ENCODE data around the gene ZBTB16.
A peak's percentile ranks its signal among the peaks of the same experiment; 100 is the strongest.

The ZBTB16 gene

GRCh38 chr11:114166362-114166761, 106.9 kb downstream of the ZBTB16 start:
- DNase-seq (ENCODE audit: low spot score): no peak
- FAIRE-seq: peak; percentile 37

- FAIRE-seq (no peak), DNase-seq (ENCODE audit: low spot score) (peak; percentile 69)
Observed at GRCh38 chr11:114166897-114167323, 107.4 kb downstream of the ZBTB16 start.

DNA sequence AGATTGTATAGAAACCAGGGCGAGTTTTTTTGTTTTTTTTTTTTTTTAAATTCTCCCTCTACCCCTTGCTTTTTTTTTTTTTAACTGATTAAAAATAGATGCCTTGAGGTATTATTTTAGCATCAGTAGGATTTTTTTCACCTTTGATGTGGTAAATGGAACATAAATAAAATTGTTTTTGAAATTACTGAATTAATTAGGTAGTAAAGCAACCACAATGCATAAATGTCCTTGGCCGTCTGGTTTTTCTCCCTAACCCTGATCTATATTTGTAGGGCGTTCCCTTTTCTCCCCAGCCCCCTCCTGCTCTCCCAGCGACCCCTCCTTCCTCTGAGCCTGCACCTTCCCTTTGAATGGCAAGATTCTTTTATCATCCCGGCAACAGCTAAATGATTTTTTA, 107.8 kb downstream of the ZBTB16 start:
- no peak for DNase-seq (ENCODE audit: low spot score)
- no peak for FAIRE-seq

DNA sequence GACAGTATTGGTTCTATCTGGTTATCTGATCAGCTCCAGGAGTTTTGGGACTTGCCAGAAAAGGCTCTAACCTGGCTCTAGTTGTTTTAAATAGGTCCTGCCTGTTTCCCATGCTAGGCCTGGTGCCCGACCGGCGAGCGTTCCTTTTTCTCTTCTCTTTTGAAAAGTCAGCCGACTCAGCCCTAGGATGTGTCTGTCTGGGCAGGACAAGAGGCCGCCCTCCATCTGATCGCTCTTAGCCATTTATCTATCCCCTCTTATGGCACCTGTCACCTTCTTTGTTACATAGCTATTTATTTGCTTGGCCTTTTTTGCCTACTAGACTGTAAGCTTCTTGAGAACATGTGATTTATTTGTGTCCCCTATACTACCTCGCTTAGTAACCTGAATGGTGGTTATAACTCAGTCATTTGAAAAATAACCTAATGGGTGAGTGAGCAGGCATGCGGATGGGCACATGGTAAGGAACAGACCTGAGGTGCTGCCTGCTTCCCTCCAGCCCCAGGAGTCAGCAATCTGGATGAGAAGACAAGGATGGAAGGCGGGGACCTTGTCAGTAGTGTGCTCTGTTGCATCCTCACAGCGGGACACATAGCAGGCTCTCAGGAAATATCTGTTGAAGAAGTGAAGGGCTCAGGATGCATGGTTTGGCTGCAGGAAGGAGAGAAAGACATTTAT, 108.4 kb downstream of the ZBTB16 start:
- no peak for DNase-seq (ENCODE audit: low spot score)

GRCh38 chr11:114168691-114169090, 109.2 kb downstream of the ZBTB16 start:
- FAIRE-seq (peak; percentile 42), DNase-seq (ENCODE audit: low spot score) (no peak)

More for the DNA sequence above, 108.4 kb downstream of the ZBTB16 start:
- peak; percentile 46 for FAIRE-seq

- FAIRE-seq (no peak), DNase-seq (ENCODE audit: low spot score) (no peak)
Observed at GRCh38 chr11:114169321-114169749, 109.8 kb downstream of the ZBTB16 start.

DNA sequence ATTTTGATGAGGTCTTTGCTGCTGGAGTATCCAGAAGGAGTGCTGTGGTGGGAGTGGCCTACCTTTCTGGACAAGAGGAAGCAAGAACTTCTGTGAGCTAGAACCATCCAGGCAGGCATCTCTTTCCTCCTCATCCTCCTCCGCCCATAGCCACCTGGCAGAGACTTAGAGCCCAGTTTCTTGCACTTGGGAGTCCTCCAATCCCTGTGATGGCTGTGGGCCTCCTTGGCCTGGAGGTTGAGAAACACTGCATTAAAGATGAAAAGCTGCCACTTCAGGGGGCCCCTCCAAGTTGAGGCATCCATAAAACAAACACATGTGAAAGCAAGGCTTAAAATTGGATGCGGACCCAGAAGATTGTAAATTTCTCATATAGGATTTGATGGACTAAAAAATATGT, 110.3 kb downstream of the ZBTB16 start:
- DNase-seq (ENCODE audit: low spot score) (no peak), FAIRE-seq (no peak)

GRCh38 chr11:114170226-114170625, 110.7 kb downstream of the ZBTB16 start:
- FAIRE-seq: no peak

DNA sequence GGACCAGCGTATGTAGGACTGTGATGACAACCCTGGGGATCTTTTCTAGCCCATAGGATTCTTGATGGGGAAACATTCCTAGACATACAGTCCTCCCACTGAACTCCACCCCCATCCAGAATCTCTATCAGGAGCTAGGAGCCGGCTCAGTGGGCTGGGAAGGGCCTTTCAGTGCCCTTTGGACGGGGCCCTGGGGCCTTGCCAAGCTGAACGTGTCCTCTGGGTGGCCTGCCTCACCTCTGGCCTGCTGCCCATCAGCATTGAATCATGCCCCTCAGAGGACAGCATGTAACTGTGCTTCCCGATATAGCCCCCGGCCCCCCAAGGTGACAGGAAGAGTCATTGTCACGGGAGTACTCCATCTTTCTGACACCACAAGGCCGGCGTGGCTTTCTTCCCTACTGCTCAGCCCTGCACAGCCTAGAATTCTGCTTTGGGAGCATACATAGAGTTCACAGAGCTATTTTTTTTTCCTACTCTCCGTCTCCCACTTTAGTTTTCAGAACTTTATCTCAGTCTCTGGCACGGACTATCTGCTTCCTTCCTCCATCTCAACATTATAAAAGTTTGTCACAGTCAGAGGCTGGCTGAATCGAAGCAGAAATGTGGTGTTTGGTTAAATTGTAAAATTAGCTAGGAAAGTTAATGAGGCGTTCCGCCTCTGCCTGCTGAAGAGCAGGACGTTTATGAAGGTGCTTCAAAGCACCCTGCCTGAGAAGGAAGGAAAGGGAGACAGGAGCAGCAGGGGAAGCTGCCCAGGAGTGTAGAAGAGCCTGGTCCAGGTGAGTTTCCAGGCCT, 111.9 kb downstream of the ZBTB16 start:
- DNase-seq (ENCODE audit: low spot score): no peak
- no peak for FAIRE-seq

More at GRCh38 chr11:114170226-114170625, 110.7 kb downstream of the ZBTB16 start:
- DNase-seq (ENCODE audit: low spot score): no peak

DNA sequence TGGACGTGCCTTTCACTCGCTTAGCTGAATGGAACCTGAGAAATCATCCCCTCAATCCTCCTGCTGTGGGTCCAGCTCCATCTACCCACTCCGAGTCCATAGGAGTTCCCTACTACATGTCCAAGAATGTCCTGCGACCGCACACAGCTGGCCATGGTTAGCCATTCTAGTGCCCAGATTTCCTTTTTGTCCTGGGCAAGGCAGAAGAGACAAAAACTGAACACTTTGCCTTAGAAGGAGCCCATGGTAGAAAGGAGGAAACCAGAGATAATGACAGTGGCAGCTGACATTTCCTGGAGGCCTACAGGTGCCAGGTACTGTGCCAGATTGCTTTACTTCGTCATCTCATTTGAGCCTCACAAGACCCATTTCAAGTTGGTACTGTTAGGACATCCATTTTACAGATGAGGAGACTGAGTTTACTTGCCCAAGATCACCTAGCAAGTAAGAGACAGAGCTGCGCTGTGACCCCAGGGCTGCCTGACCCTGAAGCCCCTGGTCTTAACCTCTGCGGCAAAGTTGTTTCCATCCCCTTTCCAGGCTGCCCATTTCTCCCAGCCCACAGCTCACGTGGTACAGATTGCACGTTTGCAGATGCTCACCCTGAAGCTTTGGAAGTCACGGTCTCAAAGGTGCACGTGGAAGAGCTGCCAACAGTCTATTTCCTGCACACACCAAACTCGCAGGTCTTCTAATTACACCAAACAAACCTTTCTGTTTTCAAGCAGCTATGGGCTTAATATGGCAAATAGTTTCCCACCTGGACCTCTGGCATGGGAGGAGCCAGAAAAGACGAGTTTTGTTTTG, 112.7 kb downstream of the ZBTB16 start:
- FAIRE-seq (peak; percentile 68), DNase-seq (ENCODE audit: low spot score) (no peak)

GRCh38 chr11:114172871-114173444, 113.4 kb downstream of the ZBTB16 start:
- FAIRE-seq (no peak), DNase-seq (ENCODE audit: low spot score) (no peak)

DNA sequence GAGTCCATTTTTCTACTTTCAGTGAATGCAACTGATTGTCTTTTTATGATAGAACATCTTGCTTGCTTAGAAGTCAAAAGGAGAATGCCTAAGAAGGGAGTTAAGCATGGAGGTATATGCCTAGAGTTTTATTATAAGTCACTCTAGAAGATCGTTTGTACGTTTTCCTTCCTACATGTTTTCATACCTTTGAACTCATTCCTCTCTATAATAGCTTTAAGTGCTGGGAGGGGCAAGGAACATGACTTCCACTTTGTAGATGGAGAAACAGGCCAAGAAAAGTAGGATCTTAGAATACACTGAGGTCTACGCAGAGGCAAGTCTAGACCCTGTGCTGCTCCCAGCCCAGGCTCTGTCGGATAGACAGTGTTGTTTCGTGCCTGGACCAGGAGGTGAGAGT, 114.3 kb downstream of the ZBTB16 start:
- DNase-seq (ENCODE audit: low spot score) (no peak), FAIRE-seq (no peak)

- FAIRE-seq: no peak
- no peak for DNase-seq (ENCODE audit: low spot score)
Observed at GRCh38 chr11:114174712-114175495, 115.4 kb downstream of the ZBTB16 start.

GRCh38 chr11:114175706-114176105, 116.2 kb downstream of the ZBTB16 start:
- DNase-seq (ENCODE audit: low spot score) (no peak), FAIRE-seq (no peak)

DNA sequence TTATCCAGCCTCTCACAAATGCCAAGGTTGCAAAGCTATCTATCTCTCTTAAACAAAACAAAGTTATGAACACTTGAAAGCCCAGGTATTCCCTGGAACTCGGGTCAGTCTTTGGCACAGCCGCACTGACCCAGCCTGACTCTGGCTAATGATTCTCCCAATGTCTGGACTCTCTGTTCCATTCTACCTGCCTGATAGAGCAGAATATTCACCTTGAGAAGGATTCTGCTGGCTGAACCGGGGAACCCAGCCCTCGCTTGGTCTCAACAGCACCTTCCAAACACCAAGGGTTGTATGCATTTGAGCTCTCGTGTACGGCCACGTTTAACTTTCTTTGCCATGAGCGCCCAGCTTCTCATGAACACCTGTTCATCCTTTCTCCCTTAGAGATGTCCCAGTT, 116.8 kb downstream of the ZBTB16 start:
- DNase-seq (ENCODE audit: low spot score) (no peak), FAIRE-seq (peak; percentile 65)

GRCh38 chr11:114178656-114179055, 119.1 kb downstream of the ZBTB16 start:
- DNase-seq (ENCODE audit: low spot score): no peak
- no peak for FAIRE-seq

DNA sequence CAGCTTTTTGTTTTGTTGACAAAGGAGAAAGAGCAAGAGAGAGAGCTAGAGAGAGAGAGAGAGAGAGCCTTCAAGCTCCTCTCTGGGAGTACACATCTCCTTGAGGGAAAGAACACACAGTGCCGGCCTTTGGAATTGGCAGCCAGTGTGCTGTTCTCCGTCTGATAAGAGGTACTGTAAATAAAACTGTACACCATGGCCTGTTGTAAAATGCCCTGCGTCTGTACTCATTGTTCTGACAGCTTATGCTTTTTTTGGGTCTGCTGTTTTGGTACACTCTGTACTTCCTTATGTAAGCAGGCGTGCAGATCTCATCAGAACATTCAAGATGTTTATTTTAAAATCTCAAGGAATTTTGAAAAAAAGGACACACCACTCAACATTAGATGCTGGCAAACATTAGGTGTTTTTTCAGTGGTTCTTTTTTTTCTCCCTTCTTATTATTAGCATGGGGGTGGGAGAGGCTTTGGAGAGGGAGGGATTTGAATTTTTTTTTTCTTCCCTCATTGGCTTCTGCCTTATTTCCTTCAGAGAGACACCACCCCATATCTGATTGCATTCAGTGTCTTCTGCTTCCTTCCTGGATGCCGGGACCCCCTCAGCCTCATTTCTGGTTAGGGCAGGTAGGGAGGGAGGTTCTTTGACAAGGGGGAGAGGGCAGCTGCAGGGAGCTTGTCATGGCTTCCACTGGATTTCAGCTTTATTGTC, 119.9 kb downstream of the ZBTB16 start:
- no peak for DNase-seq (ENCODE audit: low spot score)
- FAIRE-seq: no peak

- FAIRE-seq: peak; percentile 9
Observed at GRCh38 chr11:114180301-114181055, 121.0 kb downstream of the ZBTB16 start.

GRCh38 chr11:114181195-114181594, 121.7 kb downstream of the ZBTB16 start:
- FAIRE-seq (no peak), DNase-seq (ENCODE audit: low spot score) (no peak)

More at GRCh38 chr11:114180301-114181055, 121.0 kb downstream of the ZBTB16 start:
- DNase-seq (ENCODE audit: low spot score): no peak

Data from urothelium cell line (cell line).